Stimulated activated CD8-positive, alpha-beta memory T cell treated with anti-CD3 and anti-CD28 coated beads, Interleukin-15, amount 100 ng/mL, for 4 hours (primary cell): Measurements from ENCODE around the gene RIOX2.

ENCODE experiments used
- DNase-seq, 2 donors: peaks; one replicate each; pipeline ENCODE4 v3.0.0-alpha.2; 2020; ENCODE audit warnings: low read depth in 2 of 2

The RIOX2 gene

GRCh38 chr3:97954228-97954827 lies 17.9 kb downstream of the RIOX2 start:
- no peak for DNase-seq

- no peak for DNase-seq
Measured at GRCh38 chr3:97952872-97953271, 19.4 kb downstream of the RIOX2 start.

GRCh38 chr3:97952280-97952679 lies 20.0 kb downstream of the RIOX2 start:
- DNase-seq: no peak

- DNase-seq: no peak
Measured at GRCh38 chr3:97950360-97950759, 21.9 kb downstream of the RIOX2 start.

- DNase-seq: no peak
Measured at GRCh38 chr3:97949743-97950142, 22.5 kb downstream of the RIOX2 start.

GRCh38 chr3:97949110-97949485 lies 23.1 kb downstream of the RIOX2 start:
- DNase-seq: no peak

- no peak for DNase-seq
Measured at GRCh38 chr3:97948351-97949109, 23.7 kb downstream of the RIOX2 start.

- DNase-seq: no peak
Measured at GRCh38 chr3:97942801-97943546, 29.3 kb downstream of the RIOX2 start.

GRCh38 chr3:97940034-97940433 lies 32.2 kb downstream of the RIOX2 start:
- DNase-seq: no peak

- no peak for DNase-seq
Measured at GRCh38 chr3:97939401-97939800, 32.8 kb downstream of the RIOX2 start.

GRCh38 chr3:97938444-97938843 lies 33.8 kb downstream of the RIOX2 start:
- DNase-seq: no peak

- DNase-seq: no peak
Measured at GRCh38 chr3:97937205-97937604, 35.0 kb downstream of the RIOX2 start.

GRCh38 chr3:97935842-97936241 lies 36.4 kb downstream of the RIOX2 start:
- no peak for DNase-seq

GRCh38 chr3:97934980-97935695 lies 37.1 kb downstream of the RIOX2 start:
- DNase-seq: no peak

GRCh38 chr3:97932387-97932801 lies 39.8 kb downstream of the RIOX2 start:
- DNase-seq: no peak

- no peak for DNase-seq
Measured at GRCh38 chr3:97931218-97931617, 41.0 kb downstream of the RIOX2 start.

GRCh38 chr3:97930018-97930417 lies 42.2 kb downstream of the RIOX2 start:
- DNase-seq: no peak

- no peak for DNase-seq
Measured at GRCh38 chr3:97928986-97929385, 43.2 kb downstream of the RIOX2 start.

GRCh38 chr3:97927704-97928103 lies 44.5 kb downstream of the RIOX2 start:
- DNase-seq: no peak

- DNase-seq: no peak
Measured at GRCh38 chr3:97917813-97918536, 54.3 kb downstream of the RIOX2 start.

GRCh38 chr3:97916576-97916975 lies 55.7 kb downstream of the RIOX2 start:
- DNase-seq: no peak

GRCh38 chr3:97914388-97914787 lies 57.8 kb downstream of the RIOX2 start:
- no peak for DNase-seq
